T-helper 17 cell (primary cell): ENCODE data around the gene KRTAP1-4. TPM values are rescaled to one million over a fixed set of nuclear protein-coding genes. Genes with fewer than 3 reads are reported as not detected.
"Not testable (repeated sequence)": the region's sequence is repeated elsewhere in the genome, so short reads cannot be mapped to it uniquely, and the experiment has no call there.

Experiments
- ATAC-seq: fragments of 150-1000 bp; cut with Tn5 transposase; 2 replicates; pipeline ENCODE4 v1.10.0; 2021; ENCODE audit warnings: mild to moderate bottlenecking, moderate library complexity
- DNase-seq, 3 donors: peaks; one replicate each; pipeline versions ENCODE4 v3.0.0 to v3.0.0-alpha.2; 2020 to 2021
- H3K9me3 ChIP-seq: one replicate; pipeline ENCODE4 v1.7.0; 2013; ENCODE audit warnings: low read length, mild to moderate bottlenecking; ENCODE audit not compliant: control insufficient read depth, poor library complexity, severe bottlenecking
- H3K27ac Mint-ChIP-seq: one replicate; pipeline ENCODE4 v1.8.0; 2022; ENCODE audit warnings: mild to moderate bottlenecking, moderate library complexity, mixed read lengths
- H3K27me3 Mint-ChIP-seq: one replicate; pipeline ENCODE4 v1.8.0; 2022; ENCODE audit warnings: mixed read lengths
- H3K36me3 Mint-ChIP-seq: one replicate; pipeline ENCODE4 v1.8.0; 2022; ENCODE audit warnings: low read depth, mixed read lengths
- H3K4me1 Mint-ChIP-seq: one replicate; pipeline ENCODE4 v1.8.0; 2022; ENCODE audit warnings: mild to moderate bottlenecking, mixed read lengths
- H3K4me3 Mint-ChIP-seq: one replicate; pipeline ENCODE4 v1.8.0; 2022; ENCODE audit warnings: mild to moderate bottlenecking, moderate library complexity, mixed read lengths
- total RNA-seq, 4 donors: library from RNA in 2 of 4; stranded (reverse) in 2 of 4; gene quantifications; one replicate each; pipeline ENCODE4 v1.2.3 and lab custom pipeline; 2022 to 2026

The KRTAP1-4 gene
- total RNA-seq, 2 donors from 2014 or later: not detected

DNA sequence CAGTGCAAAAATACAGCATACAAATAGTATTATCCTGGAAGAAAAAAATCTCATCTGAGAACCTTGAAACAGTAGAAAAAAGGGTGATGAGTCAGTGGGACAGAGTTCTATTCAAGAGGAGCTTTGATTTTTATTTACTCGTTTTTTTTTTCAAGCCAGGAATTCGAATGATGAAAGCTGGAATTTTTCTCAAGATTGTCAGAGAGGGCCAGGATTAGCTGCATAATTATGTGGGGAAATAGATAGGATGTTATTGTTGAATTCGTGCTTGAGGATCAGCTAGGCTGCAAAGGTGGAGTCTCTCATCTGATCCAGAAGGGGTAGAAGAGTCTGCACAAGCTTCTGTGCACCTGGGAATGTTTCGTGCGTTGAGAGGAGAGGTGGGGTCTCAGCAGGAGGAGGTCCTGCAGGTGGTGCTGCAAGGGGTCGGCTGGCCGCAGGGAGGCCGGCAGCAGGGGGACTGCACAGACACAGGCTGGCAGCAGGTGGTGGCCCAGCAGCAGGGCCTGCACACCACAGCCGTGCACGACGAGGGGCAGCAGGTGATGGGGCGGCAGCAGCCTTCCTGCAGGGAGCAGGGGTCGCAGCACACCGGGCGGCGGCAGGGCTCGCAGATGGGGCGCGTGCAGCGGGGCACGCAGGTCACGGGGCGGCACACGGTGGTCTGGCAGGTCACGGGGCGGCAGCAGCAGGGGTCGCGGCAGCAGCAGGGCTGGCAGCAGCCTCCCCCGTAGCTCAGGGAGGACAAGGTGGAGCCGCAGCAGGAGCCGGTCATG lies 29.5 kb upstream of the KRTAP1-4 start:
- not testable (repeated sequence) for H3K4me3 Mint-ChIP-seq, H3K4me1 Mint-ChIP-seq, H3K9me3 ChIP-seq, ATAC-seq, DNase-seq, H3K27ac Mint-ChIP-seq, H3K36me3 Mint-ChIP-seq
- peaks cover 42% of the 10 kb centered on the region for H3K27me3 Mint-ChIP-seq

DNA sequence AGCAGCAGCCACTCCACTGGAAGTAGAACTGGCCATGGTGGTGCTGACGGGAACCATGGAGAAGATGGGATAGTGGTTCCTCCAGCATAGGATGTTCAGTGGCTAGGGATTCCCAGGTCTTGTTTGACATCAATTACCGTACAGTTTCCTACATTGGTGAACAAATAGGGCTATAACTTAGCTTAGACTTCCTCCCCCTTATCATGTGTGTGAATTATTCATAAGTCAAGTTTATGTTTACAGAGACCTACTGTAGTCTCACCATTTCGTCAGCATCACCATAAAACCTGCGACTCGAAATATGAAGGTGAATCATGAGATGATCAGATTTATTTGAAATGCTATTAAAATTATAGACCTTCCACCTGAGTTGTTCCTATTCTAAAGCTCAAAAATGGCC lies 28.7 kb upstream of the KRTAP1-4 start:
- peaks cover 3% of the 10 kb centered on the region for H3K36me3 Mint-ChIP-seq
- no peak overlapping the region for H3K4me3 Mint-ChIP-seq
- no peak for ATAC-seq
- H3K9me3 ChIP-seq: no peaks in the 10 kb centered on the region
- H3K4me1 Mint-ChIP-seq: peaks cover 4% of the 10 kb centered on the region
- no peak overlapping the region for H3K27ac Mint-ChIP-seq
- peaks cover 42% of the 10 kb centered on the region for H3K27me3 Mint-ChIP-seq
- DNase-seq: no peak

DNA sequence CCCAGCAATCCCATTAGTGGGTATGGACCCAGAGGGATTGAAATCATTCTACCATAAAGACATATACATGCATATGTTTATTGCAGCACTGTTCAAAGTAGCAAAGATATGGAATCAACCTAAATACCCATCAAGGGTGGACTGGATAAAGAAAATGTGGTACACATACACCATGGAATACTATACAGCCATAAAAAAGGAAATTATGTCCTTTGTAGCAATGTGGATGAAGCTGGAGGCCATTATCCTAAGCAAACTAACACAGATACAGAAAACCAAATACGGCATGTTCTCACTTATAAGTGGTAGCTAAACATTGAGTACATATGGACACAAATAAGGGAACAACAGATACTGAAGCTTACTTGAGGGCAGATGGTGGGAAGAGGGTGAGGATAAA lies 27.6 kb upstream of the KRTAP1-4 start:
- H3K36me3 Mint-ChIP-seq: peaks cover 3% of the 10 kb centered on the region
- no peak for DNase-seq
- H3K27ac Mint-ChIP-seq: no peak overlapping the region
- H3K9me3 ChIP-seq: no peaks in the 10 kb centered on the region
- H3K4me1 Mint-ChIP-seq: peaks cover 4% of the 10 kb centered on the region
- no peak for ATAC-seq
- peaks cover 42% of the 10 kb centered on the region for H3K27me3 Mint-ChIP-seq
- no peak overlapping the region for H3K4me3 Mint-ChIP-seq

DNA sequence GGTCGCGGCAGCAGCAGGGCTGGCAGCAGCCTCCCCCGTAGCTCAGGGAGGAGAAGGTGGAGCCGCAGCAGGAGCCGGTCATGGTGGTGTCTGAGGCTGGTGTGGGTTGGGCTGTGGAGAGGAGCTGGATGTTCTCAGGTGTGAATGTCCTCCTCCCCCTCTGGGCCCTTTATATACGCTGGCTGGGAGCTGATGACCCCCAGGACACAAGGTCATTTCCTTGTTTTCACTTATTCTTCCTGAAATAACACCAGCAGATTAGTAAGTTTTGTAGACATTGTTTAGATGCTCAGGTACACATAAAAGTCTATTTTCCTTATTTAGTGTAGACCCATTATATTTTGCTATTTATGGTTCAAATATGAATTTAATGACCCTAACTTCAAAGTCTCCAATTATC lies 25.1 kb upstream of the KRTAP1-4 start, which contains the start of gene KRTAP2-2:
TSS of gene KRTAP2-2 (minus strand) at position 101 of the 400 bp plus-strand sequence. CDS start at position 82, 19 bp downstream.
- not testable (repeated sequence) for DNase-seq, H3K9me3 ChIP-seq, H3K4me1 Mint-ChIP-seq, H3K27ac Mint-ChIP-seq, H3K4me3 Mint-ChIP-seq, ATAC-seq, H3K36me3 Mint-ChIP-seq
- H3K27me3 Mint-ChIP-seq: peaks cover 32% of the 10 kb centered on the region

DNA sequence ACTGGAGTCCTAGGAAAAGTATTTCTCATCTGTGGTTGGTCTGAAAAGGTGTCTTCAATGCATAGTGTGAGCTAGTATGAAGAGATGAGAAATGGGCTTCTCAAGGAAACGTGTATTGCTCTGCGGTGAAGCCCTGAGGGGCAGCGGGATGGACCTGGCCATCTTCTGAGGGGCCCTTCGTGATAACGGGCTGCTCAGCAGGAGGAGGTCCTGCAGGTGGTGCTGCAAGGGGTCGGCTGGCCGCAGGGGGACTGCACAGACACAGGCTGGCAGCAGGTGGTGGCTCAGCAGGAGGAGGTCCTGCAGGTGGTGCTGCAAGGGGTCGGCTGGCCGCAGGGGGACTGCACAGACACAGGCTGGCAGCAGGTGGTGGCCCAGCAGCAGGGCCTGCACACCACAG lies 24.6 kb upstream of the KRTAP1-4 start:
- DNase-seq, H3K9me3 ChIP-seq, ATAC-seq, H3K27ac Mint-ChIP-seq, H3K36me3 Mint-ChIP-seq, H3K4me1 Mint-ChIP-seq, H3K4me3 Mint-ChIP-seq: not testable (repeated sequence)
- peaks cover 34% of the 10 kb centered on the region for H3K27me3 Mint-ChIP-seq

DNA sequence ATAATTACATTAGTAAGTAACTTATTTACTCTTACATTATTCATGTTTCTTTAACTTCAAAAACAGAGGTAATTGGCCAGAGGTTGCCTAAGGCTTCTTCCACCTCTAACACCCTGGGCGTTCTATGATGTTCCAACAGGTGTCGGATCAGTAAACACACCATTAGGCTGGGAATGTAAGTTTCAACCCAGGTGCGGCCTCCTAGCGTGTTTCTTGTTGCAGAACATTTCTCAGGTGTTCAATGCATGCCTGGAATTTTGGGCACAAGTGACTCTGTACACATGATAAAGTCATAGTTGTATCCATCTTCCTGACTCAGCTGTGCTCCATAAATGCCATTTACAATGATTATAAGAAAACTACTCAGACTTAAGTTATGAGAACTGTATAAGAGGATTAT lies 24.0 kb upstream of the KRTAP1-4 start:
- Mint-ChIP-seq H3K4me1 (no peaks in the 10 kb centered on the region), H3K27me3 (peaks cover 31% of the 10 kb centered on the region), H3K27ac (no peak overlapping the region), H3K36me3 (no peaks in the 10 kb centered on the region), H3K4me3 (no peak overlapping the region)
- ATAC-seq: no peak
- no peak for DNase-seq
- no peaks in the 10 kb centered on the region for H3K9me3 ChIP-seq

DNA sequence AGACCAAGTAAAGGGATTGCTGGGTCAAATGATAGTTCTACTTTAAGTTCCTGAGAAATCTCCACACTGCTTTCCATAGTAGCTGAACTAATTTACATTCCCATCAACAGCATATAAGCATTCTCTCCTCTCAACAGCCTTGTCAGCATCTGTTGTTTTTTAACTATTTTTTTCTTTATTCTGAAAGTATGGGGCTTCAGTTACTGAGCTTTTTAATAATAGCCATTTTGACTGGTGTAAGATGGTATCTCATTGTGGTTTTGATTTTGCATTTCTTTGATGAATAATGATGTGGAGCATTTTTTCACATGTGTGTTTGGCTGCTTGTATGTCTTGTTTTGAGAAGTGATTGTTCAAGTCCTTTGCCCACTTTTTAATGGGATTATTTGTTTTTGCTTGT lies 22.6 kb upstream of the KRTAP1-4 start:
- H3K36me3 Mint-ChIP-seq: no peaks in the 10 kb centered on the region

DNA sequence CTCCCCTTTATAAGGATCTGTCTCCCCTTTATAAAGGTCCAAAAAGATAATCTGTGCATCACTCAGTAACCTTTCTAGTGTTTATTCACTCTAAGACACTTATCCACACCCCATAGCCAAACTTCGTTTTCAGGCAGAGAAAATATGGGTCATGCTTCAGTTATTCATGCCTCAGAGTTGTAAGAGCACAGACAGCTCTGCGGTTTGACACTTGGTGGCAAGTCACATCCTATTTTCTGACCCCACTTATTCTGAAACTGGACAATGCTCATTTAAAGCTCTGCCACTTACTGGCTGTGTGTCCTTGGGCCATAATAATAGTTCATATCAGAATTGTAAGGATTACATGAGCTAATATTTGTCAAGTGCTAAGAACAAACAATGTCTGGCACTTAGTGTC lies 19.1 kb upstream of the KRTAP1-4 start:
- Mint-ChIP-seq H3K27ac (no peak overlapping the region), H3K4me1 (no peaks in the 10 kb centered on the region), H3K4me3 (no peak overlapping the region), H3K36me3 (no peaks in the 10 kb centered on the region), H3K27me3 (peaks cover 48% of the 10 kb centered on the region)
- no peaks in the 10 kb centered on the region for H3K9me3 ChIP-seq
- no peak for DNase-seq
- ATAC-seq: no peak

More for the DNA sequence above, 22.6 kb upstream of the KRTAP1-4 start:
- DNase-seq (no peak), ATAC-seq (no peak)
- no peaks in the 10 kb centered on the region for H3K9me3 ChIP-seq
- Mint-ChIP-seq H3K4me1 (no peaks in the 10 kb centered on the region), H3K27ac (no peak overlapping the region), H3K4me3 (no peak overlapping the region), H3K27me3 (peaks cover 38% of the 10 kb centered on the region)

DNA sequence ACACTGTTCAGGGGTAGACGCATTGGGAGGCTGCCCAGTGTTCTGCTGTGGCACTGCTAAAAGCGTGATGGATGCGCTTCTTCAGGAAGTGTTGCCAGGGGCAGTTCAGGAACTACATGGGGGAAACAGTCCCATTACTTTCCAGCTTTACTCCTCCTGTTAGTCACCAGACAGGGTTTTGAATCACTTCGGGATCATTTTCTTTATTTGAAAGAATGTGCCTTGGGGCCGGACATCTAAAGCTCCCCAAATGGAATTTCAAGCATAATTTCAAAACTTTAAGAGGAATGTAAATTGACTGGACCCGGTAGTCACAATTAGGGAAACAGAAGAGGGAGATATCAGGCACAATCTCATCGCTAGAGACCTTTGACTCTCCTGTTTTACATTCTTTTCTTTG lies 18.4 kb upstream of the KRTAP1-4 start:
- Mint-ChIP-seq H3K4me1 (no peaks in the 10 kb centered on the region), H3K27me3 (peaks cover 48% of the 10 kb centered on the region), H3K27ac (no peak overlapping the region), H3K4me3 (no peak overlapping the region), H3K36me3 (no peaks in the 10 kb centered on the region)
- DNase-seq (no peak), ATAC-seq (no peak)
- no peaks in the 10 kb centered on the region for H3K9me3 ChIP-seq

DNA sequence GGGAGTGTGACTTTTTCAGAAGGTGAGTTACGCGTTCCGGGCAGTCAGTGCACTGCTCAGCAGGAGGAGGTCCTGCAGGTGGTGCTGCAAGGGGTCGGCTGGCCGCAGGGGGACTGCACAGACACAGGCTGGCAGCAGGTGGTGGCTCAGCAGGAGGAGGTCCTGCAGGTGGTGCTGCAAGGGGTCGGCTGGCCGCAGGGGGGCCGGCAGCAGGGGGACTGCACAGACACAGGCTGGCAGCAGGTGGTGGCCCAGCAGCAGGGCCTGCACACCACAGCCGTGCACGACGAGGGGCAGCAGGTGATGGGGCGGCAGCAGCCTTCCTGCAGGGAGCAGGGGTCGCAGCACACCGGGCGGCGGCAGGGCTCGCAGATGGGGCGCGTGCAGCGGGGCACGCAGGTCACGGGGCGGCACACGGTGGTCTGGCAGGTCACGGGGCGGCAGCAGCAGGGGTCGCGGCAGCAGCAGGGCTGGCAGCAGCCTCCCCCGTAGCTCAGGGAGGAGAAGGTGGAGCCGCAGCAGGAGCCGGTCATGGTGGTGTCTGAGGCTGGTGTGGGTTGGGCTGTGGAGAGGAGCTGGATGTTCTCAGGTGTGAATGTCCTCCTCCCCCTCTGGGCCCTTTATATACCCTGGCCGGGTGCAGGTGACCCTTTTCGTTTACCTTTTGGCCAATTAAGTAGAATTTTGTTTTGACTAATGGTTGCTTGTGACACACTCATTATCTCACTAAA lies 16.9 kb upstream of the KRTAP1-4 start, which contains the start of gene KRTAP2-1:
TSS of gene KRTAP2-1 (minus strand) at position 582 of the 731 bp plus-strand sequence. CDS start at position 533, 49 bp downstream.
- not testable (repeated sequence) for H3K4me1 Mint-ChIP-seq

DNA sequence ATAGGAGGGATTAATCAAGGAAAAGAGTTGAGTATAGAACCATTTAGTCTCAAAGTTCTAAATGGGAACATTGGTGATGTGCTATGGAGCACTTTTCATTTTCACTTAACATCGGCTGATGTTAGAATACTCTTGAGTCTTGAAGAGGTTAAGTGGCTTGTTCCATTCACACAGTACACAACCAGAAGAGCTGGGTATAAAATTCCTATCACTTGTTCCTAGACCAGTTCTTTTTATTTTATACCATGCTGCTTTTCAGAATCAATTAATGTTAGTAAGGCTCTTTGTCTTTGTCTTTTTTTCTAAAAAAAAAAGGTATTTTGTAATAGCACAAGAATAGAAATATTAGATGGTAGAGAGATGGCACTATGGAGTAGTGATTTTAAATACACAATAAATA lies 13.0 kb upstream of the KRTAP1-4 start:
- Mint-ChIP-seq H3K36me3 (peaks cover 2% of the 10 kb centered on the region), H3K27ac (no peak overlapping the region), H3K27me3 (peaks cover 32% of the 10 kb centered on the region), H3K4me3 (no peak overlapping the region), H3K4me1 (no peaks in the 10 kb centered on the region)
- no peak for ATAC-seq
- DNase-seq: no peak
- H3K9me3 ChIP-seq: no peaks in the 10 kb centered on the region

More for the DNA sequence above, 16.9 kb upstream of the KRTAP1-4 start, which contains the start of gene KRTAP2-1:
- H3K36me3 Mint-ChIP-seq, H3K9me3 ChIP-seq, H3K27ac Mint-ChIP-seq, DNase-seq, ATAC-seq, H3K4me3 Mint-ChIP-seq: not testable (repeated sequence)
- peaks cover 43% of the 10 kb centered on the region for H3K27me3 Mint-ChIP-seq

DNA sequence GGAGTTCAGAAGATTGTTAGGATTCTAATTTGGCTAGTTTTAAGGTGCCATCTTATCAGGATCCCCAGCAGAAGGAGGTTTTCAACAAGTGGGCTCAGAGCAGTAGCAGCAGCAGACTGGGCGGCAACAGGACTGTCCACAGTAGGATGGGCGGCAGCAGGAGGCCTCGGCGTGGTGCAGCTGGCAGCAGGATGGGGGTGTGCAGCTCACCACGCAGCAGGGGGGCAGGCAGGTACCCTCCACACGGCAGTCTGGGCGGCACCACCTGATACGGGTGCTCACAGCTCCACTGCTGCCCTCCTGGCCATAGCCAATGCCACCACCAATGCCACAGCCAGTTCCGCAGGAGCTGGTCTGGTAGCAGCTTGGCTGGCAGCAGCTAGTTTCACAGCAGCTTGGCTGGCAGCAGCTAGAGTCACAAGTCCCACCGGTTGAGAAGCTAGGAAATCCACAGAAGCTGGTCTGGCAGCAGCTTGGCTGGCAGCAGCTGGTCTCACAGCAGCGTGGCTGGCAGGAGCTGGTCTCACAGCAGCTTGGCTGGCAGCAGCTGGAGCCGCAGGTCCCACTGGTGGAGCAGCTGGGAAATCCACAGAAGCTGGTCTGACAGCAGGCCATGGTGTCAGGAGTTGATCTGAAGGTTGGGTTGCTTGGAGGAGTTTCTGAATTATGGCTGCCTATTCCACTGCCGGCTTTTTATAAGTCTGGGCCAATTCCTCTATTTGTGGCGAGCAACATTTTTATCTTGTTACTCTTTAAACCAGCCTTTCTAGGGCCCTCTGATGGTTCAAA lies 11.0 kb upstream of the KRTAP1-4 start, which contains the start of gene KRTAP1-1:
TSS of gene KRTAP1-1 (minus strand) at position 668 of the 789 bp plus-strand sequence. CDS start at position 615, 53 bp downstream.
- not testable (repeated sequence) for H3K27ac Mint-ChIP-seq, ATAC-seq, H3K36me3 Mint-ChIP-seq

More for the DNA sequence above, 11.0 kb upstream of the KRTAP1-4 start, which contains the start of gene KRTAP1-1:
- not testable (repeated sequence) for H3K9me3 ChIP-seq, H3K4me1 Mint-ChIP-seq, DNase-seq, H3K4me3 Mint-ChIP-seq
- H3K27me3 Mint-ChIP-seq: peaks cover 27% of the 10 kb centered on the region
